HL-60 (cell line): ENCODE results near the gene BHMT2.

Experiments
- DNase-seq, 2 experiments: peaks; one replicate each; pipeline ENCODE4 v3.0.0-alpha.2; 2010 to 2020; ENCODE audit warnings: low read depth in 1 of 2, low spot score in 1 of 2
- H3K27ac ChIP-seq: fragments of 250-450 bp; sonication (Bioruptor Pico); replicated peaks from 2 replicates; pipeline ENCODE4 v1.5.1; 2020; ENCODE audit warnings: mild to moderate bottlenecking, moderate library complexity
- H3K27me3 ChIP-seq: fragments of 250-450 bp; sonication (Bioruptor Pico); 2 replicates; pipeline ENCODE4 v1.5.1; 2021; ENCODE audit warnings: mild to moderate bottlenecking, moderate library complexity; ENCODE audit not compliant: insufficient read depth, poor library complexity, severe bottlenecking
- H3K4me3 ChIP-seq: replicated peaks from 2 replicates; pipeline ENCODE4 v1.5.1; 2011; ENCODE audit warnings: mild to moderate bottlenecking, control low read depth, low read length; ENCODE audit not compliant: insufficient read depth
- CTCF ChIP-seq: IDR thresholded peaks from one replicate; pipeline ENCODE4 v1.5.1; 2011; ENCODE audit warnings: low read length, control low read depth, inconsistent platforms; ENCODE audit not compliant: insufficient read depth
- GABPA ChIP-seq: IDR thresholded peaks from 2 replicates; pipeline ENCODE4 v1.6.1; 2012; ENCODE audit warnings: low read depth
- POLR2AphosphoS5 ChIP-seq: IDR thresholded peaks from 2 replicates; pipeline ENCODE4 v1.6.1; 2012; ENCODE audit warnings: low read depth
- REST ChIP-seq: IDR thresholded peaks from 2 replicates; pipeline ENCODE4 v1.6.1; 2012; ENCODE audit warnings: low read depth; ENCODE audit not compliant: insufficient replicate concordance
- SPI1 ChIP-seq: IDR thresholded peaks from 2 replicates; pipeline ENCODE4 v1.6.1; 2012; ENCODE audit warnings: low read depth, mild to moderate bottlenecking, borderline replicate concordance

Gene BHMT2

GRCh38 chr5:79022771-79023170 lies 46.8 kb upstream of the BHMT2 start:
- Histone ChIP-seq H3K4me3 (no peak overlapping the region), H3K27me3 (no peaks in the 10 kb centered on the region), H3K27ac (no peak overlapping the region)
- DNase-seq: no peak
- TF ChIP-seq SPI1 (no peak), GABPA (no peak), REST (no peak), POLR2AphosphoS5 (no peak), CTCF (no peak)

- no peak overlapping the region for H3K27ac ChIP-seq
- no peaks in the 10 kb centered on the region for H3K27me3 ChIP-seq
- H3K4me3 ChIP-seq: no peak overlapping the region
- DNase-seq: no peak
- TF ChIP-seq REST: no peak
- no peak for TF ChIP-seq CTCF
- TF ChIP-seq GABPA: no peak
Observed at GRCh38 chr5:79023348-79023747, 46.2 kb upstream of the BHMT2 start.

- Histone ChIP-seq H3K27me3 (no peaks in the 10 kb centered on the region), H3K27ac (no peak overlapping the region), H3K4me3 (no peak overlapping the region)
- DNase-seq: no peak
- TF ChIP-seq CTCF (no peak), REST (no peak), GABPA (no peak), SPI1 (no peak), POLR2AphosphoS5 (no peak)
Observed at GRCh38 chr5:79023947-79024346, 45.6 kb upstream of the BHMT2 start.
